ENCODE results near the gene LLGL2. TPM values are rescaled to one million over a fixed set of nuclear protein-coding genes. Genes with fewer than 3 reads are reported as not detected.
"Not testable (repeated sequence)": the region's sequence is repeated elsewhere in the genome, so short reads cannot be mapped to it uniquely, and the experiment has no call there.

Gene LLGL2
- polyA plus RNA-seq, 1 donor = 149 TPM

DNA sequence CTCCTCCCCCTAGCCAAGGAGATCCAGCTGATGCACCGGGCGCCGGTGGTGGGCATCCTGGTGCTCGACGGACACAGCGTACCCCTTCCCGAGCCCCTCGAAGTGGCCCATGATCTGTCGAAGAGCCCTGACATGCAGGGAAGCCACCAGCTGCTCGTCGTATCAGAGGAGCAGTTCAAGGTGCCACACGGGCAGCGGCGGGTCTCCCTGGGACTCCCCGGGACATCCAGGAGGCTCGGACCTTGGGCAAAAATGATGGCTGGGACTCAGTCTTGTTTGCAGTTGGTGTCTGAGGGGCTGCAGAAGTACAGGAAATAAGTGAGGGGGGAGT is 46.4 kb downstream of the LLGL2 start:
- H3K27me3 ChIP-seq (ENCODE audit: control insufficient read depth, insufficient read depth, low read length) = no peaks in the 10 kb centered on the region
- no peak overlapping the region for H3K4me3 ChIP-seq (ENCODE audit: low read length)
- H3K27ac ChIP-seq (ENCODE audit: low read length) = no peak overlapping the region
- peaks cover 21% of the 10 kb centered on the region for H3K4me1 ChIP-seq (ENCODE audit: control insufficient read depth, insufficient read depth, low read length)
- H3K9me3 ChIP-seq (ENCODE audit: control insufficient read depth, low read depth, low read length) = peaks cover under 1% of the 10 kb centered on the region
- WGBS (ENCODE audit: insufficient coverage, low lambda C conversion rate) = no CpG with 5 or more reads among the region's 16 CpGs
- DNase-seq = no peak
- peaks cover 73% of the 10 kb centered on the region for H3K36me3 ChIP-seq (ENCODE audit: control insufficient read depth, insufficient read depth, low read length)

GRCh38 chr17:75572713-75573539 is 47.4 kb downstream of the LLGL2 start:
- no peaks in the 10 kb centered on the region for H3K27me3 ChIP-seq (ENCODE audit: control insufficient read depth, insufficient read depth, low read length)
- peaks cover 71% of the 10 kb centered on the region for H3K36me3 ChIP-seq (ENCODE audit: control insufficient read depth, insufficient read depth, low read length)
- peaks cover 30% of the 10 kb centered on the region for H3K4me1 ChIP-seq (ENCODE audit: control insufficient read depth, insufficient read depth, low read length)
- no peak overlapping the region for H3K4me3 ChIP-seq (ENCODE audit: low read length)
- peaks cover 10% of the 10 kb centered on the region for H3K9me3 ChIP-seq (ENCODE audit: control insufficient read depth, low read depth, low read length)
- no peak overlapping the region for H3K27ac ChIP-seq (ENCODE audit: low read length)
- no peak for DNase-seq
- WGBS (ENCODE audit: insufficient coverage, low lambda C conversion rate) = 93% methylated on average over 3 of the region's 39 CpGs

- WGBS (ENCODE audit: insufficient coverage, low lambda C conversion rate) = no CpG with 5 or more reads among the region's 16 CpGs
- Histone ChIP-seq H3K27ac (ENCODE audit: low read length) (no peak overlapping the region), H3K4me1 (ENCODE audit: control insufficient read depth, insufficient read depth, low read length) (peaks cover 36% of the 10 kb centered on the region), H3K36me3 (ENCODE audit: control insufficient read depth, insufficient read depth, low read length) (peaks cover 64% of the 10 kb centered on the region), H3K9me3 (ENCODE audit: control insufficient read depth, low read depth, low read length) (peaks cover 10% of the 10 kb centered on the region), H3K4me3 (ENCODE audit: low read length) (no peak overlapping the region), H3K27me3 (ENCODE audit: control insufficient read depth, insufficient read depth, low read length) (no peaks in the 10 kb centered on the region)
- DNase-seq = peak in 1 of 2 donors; percentile 25
Observed at GRCh38 chr17:75573540-75573957, 48.1 kb downstream of the LLGL2 start.

- DNase-seq = no peak
- peaks cover 10% of the 10 kb centered on the region for H3K9me3 ChIP-seq (ENCODE audit: control insufficient read depth, low read depth, low read length)
- H3K4me1 ChIP-seq (ENCODE audit: control insufficient read depth, insufficient read depth, low read length) = peaks cover 39% of the 10 kb centered on the region
- H3K27me3 ChIP-seq (ENCODE audit: control insufficient read depth, insufficient read depth, low read length) = no peaks in the 10 kb centered on the region
- H3K4me3 ChIP-seq (ENCODE audit: low read length) = no peak overlapping the region
- H3K27ac ChIP-seq (ENCODE audit: low read length) = no peak overlapping the region
- no CpG with 5 or more reads among the region's 13 CpGs for WGBS (ENCODE audit: insufficient coverage, low lambda C conversion rate)
- peaks cover 60% of the 10 kb centered on the region for H3K36me3 ChIP-seq (ENCODE audit: control insufficient read depth, insufficient read depth, low read length)
Observed at GRCh38 chr17:75573994-75574393, 48.5 kb downstream of the LLGL2 start.

- Histone ChIP-seq H3K4me1 (ENCODE audit: control insufficient read depth, insufficient read depth, low read length) (peaks cover 42% of the 10 kb centered on the region), H3K9me3 (ENCODE audit: control insufficient read depth, low read depth, low read length) (peaks cover 10% of the 10 kb centered on the region), H3K4me3 (ENCODE audit: low read length) (no peak overlapping the region), H3K27ac (ENCODE audit: low read length) (no peak overlapping the region), H3K36me3 (ENCODE audit: control insufficient read depth, insufficient read depth, low read length) (peaks cover 56% of the 10 kb centered on the region), H3K27me3 (ENCODE audit: control insufficient read depth, insufficient read depth, low read length) (no peaks in the 10 kb centered on the region)
- WGBS (ENCODE audit: insufficient coverage, low lambda C conversion rate) = no CpG with 5 or more reads among the region's 29 CpGs
- no peak for DNase-seq
Observed at GRCh38 chr17:75574404-75575036, 49.0 kb downstream of the LLGL2 start.

GRCh38 chr17:75575197-75575596 is 49.7 kb downstream of the LLGL2 start:
- H3K27ac ChIP-seq (ENCODE audit: low read length) = no peak overlapping the region
- H3K9me3 ChIP-seq (ENCODE audit: control insufficient read depth, low read depth, low read length) = peaks cover 10% of the 10 kb centered on the region
- H3K27me3 ChIP-seq (ENCODE audit: control insufficient read depth, insufficient read depth, low read length) = no peaks in the 10 kb centered on the region
- H3K36me3 ChIP-seq (ENCODE audit: control insufficient read depth, insufficient read depth, low read length) = peaks cover 50% of the 10 kb centered on the region
- no peak for DNase-seq
- peaks cover 42% of the 10 kb centered on the region for H3K4me1 ChIP-seq (ENCODE audit: control insufficient read depth, insufficient read depth, low read length)
- WGBS (ENCODE audit: insufficient coverage, low lambda C conversion rate) = no CpG with 5 or more reads among the region's 10 CpGs
- no peak overlapping the region for H3K4me3 ChIP-seq (ENCODE audit: low read length)

- DNase-seq = peak in 1 of 2 donors; percentile 17
- peaks cover 13% of the 10 kb centered on the region for H3K9me3 ChIP-seq (ENCODE audit: control insufficient read depth, low read depth, low read length)
- H3K4me1 ChIP-seq (ENCODE audit: control insufficient read depth, insufficient read depth, low read length) = peaks cover 42% of the 10 kb centered on the region
- H3K27ac ChIP-seq (ENCODE audit: low read length) = peak overlapping the region; percentile 70
- H3K4me3 ChIP-seq (ENCODE audit: low read length) = no peak overlapping the region
- peaks cover 44% of the 10 kb centered on the region for H3K36me3 ChIP-seq (ENCODE audit: control insufficient read depth, insufficient read depth, low read length)
- H3K27me3 ChIP-seq (ENCODE audit: control insufficient read depth, insufficient read depth, low read length) = no peaks in the 10 kb centered on the region
- WGBS (ENCODE audit: insufficient coverage, low lambda C conversion rate) = no CpG with 5 or more reads among the region's 11 CpGs
Observed at GRCh38 chr17:75575728-75576127, 50.2 kb downstream of the LLGL2 start.

GRCh38 chr17:75576661-75577060 is 51.2 kb downstream of the LLGL2 start:
- Histone ChIP-seq H3K4me1 (ENCODE audit: control insufficient read depth, insufficient read depth, low read length) (peaks cover 42% of the 10 kb centered on the region), H3K4me3 (ENCODE audit: low read length) (no peak overlapping the region), H3K27me3 (ENCODE audit: control insufficient read depth, insufficient read depth, low read length) (no peaks in the 10 kb centered on the region), H3K9me3 (ENCODE audit: control insufficient read depth, low read depth, low read length) (peaks cover 14% of the 10 kb centered on the region), H3K36me3 (ENCODE audit: control insufficient read depth, insufficient read depth, low read length) (peaks cover 35% of the 10 kb centered on the region), H3K27ac (ENCODE audit: low read length) (peak overlapping the region; percentile 70)
- DNase-seq = peak; percentile 76 to 91
- WGBS (ENCODE audit: insufficient coverage, low lambda C conversion rate) = no CpG with 5 or more reads among the region's 15 CpGs

DNA sequence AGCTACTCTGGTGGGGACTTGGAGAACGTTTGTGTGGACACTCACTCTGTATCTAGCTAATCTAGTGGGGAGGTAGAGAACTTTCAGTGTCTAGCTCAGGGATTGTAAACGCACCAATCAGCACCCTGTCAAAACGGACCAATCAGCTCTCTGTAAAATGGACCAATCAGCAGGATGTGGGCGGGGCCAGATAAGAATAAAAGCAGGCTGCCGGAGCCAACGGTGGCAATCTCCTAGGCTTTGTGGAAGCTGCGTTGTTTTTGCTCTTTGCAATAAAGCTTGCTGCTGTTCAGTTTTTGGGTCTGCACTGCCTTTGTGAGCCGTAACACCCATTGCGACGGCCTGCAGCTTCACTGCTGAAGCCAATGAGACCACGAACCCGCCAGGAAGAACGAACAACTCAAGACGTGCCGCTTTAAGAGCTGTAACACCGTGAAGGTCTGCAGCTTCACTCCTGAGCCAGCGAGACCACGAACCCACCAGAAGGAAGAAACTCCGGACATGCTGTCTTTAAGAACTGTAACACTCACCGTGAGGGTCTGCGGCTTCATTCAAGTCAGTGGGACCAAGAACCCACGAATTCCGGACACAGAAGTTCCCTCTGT is 55.7 kb downstream of the LLGL2 start:
- Histone ChIP-seq H3K9me3 (ENCODE audit: control insufficient read depth, low read depth, low read length) (peaks cover 14% of the 10 kb centered on the region), H3K4me1 (ENCODE audit: control insufficient read depth, insufficient read depth, low read length) (peaks cover 26% of the 10 kb centered on the region)
- H3K27ac ChIP-seq (ENCODE audit: low read length); H3K36me3 ChIP-seq (ENCODE audit: control insufficient read depth, insufficient read depth, low read length); H3K4me3 ChIP-seq (ENCODE audit: low read length); H3K27me3 ChIP-seq (ENCODE audit: control insufficient read depth, insufficient read depth, low read length); DNase-seq: not testable (repeated sequence)
- no CpG with 5 or more reads among the region's 23 CpGs for WGBS (ENCODE audit: insufficient coverage, low lambda C conversion rate)

- not testable (repeated sequence) for H3K9me3 ChIP-seq (ENCODE audit: control insufficient read depth, low read depth, low read length); DNase-seq; H3K36me3 ChIP-seq (ENCODE audit: control insufficient read depth, insufficient read depth, low read length); H3K27me3 ChIP-seq (ENCODE audit: control insufficient read depth, insufficient read depth, low read length); H3K27ac ChIP-seq (ENCODE audit: low read length); H3K4me3 ChIP-seq (ENCODE audit: low read length)
- H3K4me1 ChIP-seq (ENCODE audit: control insufficient read depth, insufficient read depth, low read length) = peaks cover 13% of the 10 kb centered on the region
- no CpG with 5 or more reads among the region's 6 CpGs for WGBS (ENCODE audit: insufficient coverage, low lambda C conversion rate)
Observed at GRCh38 chr17:75583197-75583596, 57.7 kb downstream of the LLGL2 start.

All from large intestine (tissue), 3 donors.